ENCODE measurements around the gene ZNF426. TPM values are rescaled to one million over a fixed set of nuclear protein-coding genes. Genes with fewer than 3 reads are reported as not detected.

Gene ZNF426
- total RNA-seq, 1 experiment from 2014 or later = 16.1 TPM

DNA sequence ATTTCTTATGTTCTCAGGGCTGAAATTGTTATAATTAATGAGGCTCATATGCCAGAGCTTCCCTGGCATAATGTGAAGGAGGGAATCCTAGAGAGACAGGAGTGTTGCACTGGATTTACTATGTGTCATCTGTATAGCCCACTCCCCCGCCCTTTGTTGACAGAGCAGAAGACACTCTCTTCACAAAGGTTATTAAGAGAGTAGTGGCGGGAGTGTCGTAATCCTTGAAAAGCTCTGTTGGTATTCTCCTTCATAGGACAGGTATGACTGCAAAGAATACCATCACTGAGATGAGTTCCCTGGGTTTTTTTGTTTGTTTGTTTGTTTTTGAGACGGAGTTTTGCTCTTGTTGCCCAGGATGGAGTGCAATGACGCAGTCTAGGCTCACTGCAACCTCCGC is 31.8 kb upstream of the ZNF426 start:
- no peaks in the 10 kb centered on the region for H3K4me1 ChIP-seq (replicated peaks; ENCODE audit: insufficient read depth)
- POLR2A ChIA-PET (ENCODE audit: unreplicated experiment) = no interaction called here
- peaks cover 98% of the 10 kb centered on the region for H3K9me3 ChIP-seq (ENCODE audit: insufficient read depth, low read depth)

DNA sequence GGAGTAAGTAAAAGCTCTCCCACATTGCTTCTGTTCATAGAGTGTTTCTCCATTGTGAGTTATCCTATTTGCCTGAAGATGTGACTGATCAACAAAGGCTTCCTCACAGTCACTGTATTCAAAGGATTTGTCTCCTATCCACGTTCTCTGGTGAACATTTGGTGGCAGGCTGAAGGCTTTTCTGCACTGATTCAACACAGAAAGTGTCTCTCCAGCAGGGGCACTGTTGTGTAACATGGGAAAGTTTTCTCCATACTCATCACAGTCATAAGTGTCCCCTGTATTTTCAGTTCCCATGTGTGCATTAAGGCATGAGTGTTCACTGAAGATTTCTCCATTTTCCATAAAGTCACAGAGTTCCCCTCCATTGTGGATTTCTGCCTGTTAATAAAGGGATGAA is 28.3 kb upstream of the ZNF426 start:
- DNase-seq = no peak
- POLR2A ChIA-PET (ENCODE audit: unreplicated experiment) = interaction anchor here (0.5 kb wide), 1 partner anchor 11 kb away, joined by 4 read pairs; no protein-coding TSS in a partner anchor
- Histone ChIP-seq H4K20me1 (ENCODE audit: insufficient read depth) (no peaks in the 10 kb centered on the region), H3K4me2 (no peak overlapping the region), H3K4me3 (peak overlapping the region; percentile 32; the same call in 1 of the 2 replicates), H3K79me2 (ENCODE audit: low read depth) (peaks cover 66% of the 10 kb centered on the region), H3F3A (ENCODE audit: insufficient read depth, low read depth) (peaks cover 68% of the 10 kb centered on the region), H3K27me3 (ENCODE audit: insufficient read depth, low read depth) (no peaks in the 10 kb centered on the region), H3K9me3 (ENCODE audit: insufficient read depth, low read depth) (peaks cover 98% of the 10 kb centered on the region), H3K27ac (no peak overlapping the region), H2AFZ (no peak overlapping the region), H3K4me1 (replicated peaks; ENCODE audit: insufficient read depth) (no peaks in the 10 kb centered on the region), H3K36me3 (ENCODE audit: low read depth) (peaks cover 99% of the 10 kb centered on the region), H3K9me2 (ENCODE audit: insufficient read depth) (no peaks in the 10 kb centered on the region)
- BruUV-seq (replicated peaks) = no TSS peak
- TF ChIP-seq EZH2 (IDR thresholded peaks at IDR 0.05; ENCODE audit: low read depth) = no peak
- TF ChIP-seq, protein P1, sequence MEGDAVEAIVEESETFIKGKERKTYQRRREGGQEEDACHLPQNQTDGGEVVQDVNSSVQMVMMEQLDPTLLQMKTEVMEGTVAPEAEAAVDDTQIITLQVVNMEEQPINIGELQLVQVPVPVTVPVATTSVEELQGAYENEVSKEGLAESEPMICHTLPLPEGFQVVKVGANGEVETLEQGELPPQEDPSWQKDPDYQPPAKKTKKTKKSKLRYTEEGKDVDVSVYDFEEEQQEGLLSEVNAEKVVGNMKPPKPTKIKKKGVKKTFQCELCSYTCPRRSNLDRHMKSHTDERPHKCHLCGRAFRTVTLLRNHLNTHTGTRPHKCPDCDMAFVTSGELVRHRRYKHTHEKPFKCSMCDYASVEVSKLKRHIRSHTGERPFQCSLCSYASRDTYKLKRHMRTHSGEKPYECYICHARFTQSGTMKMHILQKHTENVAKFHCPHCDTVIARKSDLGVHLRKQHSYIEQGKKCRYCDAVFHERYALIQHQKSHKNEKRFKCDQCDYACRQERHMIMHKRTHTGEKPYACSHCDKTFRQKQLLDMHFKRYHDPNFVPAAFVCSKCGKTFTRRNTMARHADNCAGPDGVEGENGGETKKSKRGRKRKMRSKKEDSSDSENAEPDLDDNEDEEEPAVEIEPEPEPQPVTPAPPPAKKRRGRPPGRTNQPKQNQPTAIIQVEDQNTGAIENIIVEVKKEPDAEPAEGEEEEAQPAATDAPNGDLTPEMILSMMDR (conservative IDR thresholded peaks at IDR 0.05) = no peak
- intact Hi-C loops (cut with micrococcal nuclease; ENCODE audit: unreplicated experiment) = no loop called here
- CTCF ChIA-PET = no interaction called here

More for the DNA sequence above, 31.8 kb upstream of the ZNF426 start:
- H3K9me2 ChIP-seq (ENCODE audit: insufficient read depth) = no peaks in the 10 kb centered on the region
- H3K27me3 ChIP-seq (ENCODE audit: insufficient read depth, low read depth) = no peaks in the 10 kb centered on the region
- H3K36me3 ChIP-seq (ENCODE audit: low read depth) = peaks cover 96% of the 10 kb centered on the region
- no TSS peak for BruUV-seq (replicated peaks)
- TF ChIP-seq EZH2 (IDR thresholded peaks at IDR 0.05; ENCODE audit: low read depth) = no peak
- TF ChIP-seq, protein P1 (conservative IDR thresholded peaks at IDR 0.05) = no peak
- CTCF ChIA-PET = interaction anchor here (0.7 kb wide), 1 partner anchor 265 kb away, joined by 3 read pairs; no protein-coding TSS in a partner anchor
- no peak overlapping the region for H3K4me2 ChIP-seq
- no peak overlapping the region for H3K4me3 ChIP-seq
- H3K27ac ChIP-seq = no peak overlapping the region
- no peak for DNase-seq
- peaks cover 84% of the 10 kb centered on the region for H3K79me2 ChIP-seq (ENCODE audit: low read depth)
- no peak overlapping the region for H2AFZ ChIP-seq
- peaks cover 57% of the 10 kb centered on the region for H3F3A ChIP-seq (ENCODE audit: insufficient read depth, low read depth)
- no peaks in the 10 kb centered on the region for H4K20me1 ChIP-seq (ENCODE audit: insufficient read depth)
- intact Hi-C loops (cut with micrococcal nuclease; ENCODE audit: unreplicated experiment) = no loop called here

DNA sequence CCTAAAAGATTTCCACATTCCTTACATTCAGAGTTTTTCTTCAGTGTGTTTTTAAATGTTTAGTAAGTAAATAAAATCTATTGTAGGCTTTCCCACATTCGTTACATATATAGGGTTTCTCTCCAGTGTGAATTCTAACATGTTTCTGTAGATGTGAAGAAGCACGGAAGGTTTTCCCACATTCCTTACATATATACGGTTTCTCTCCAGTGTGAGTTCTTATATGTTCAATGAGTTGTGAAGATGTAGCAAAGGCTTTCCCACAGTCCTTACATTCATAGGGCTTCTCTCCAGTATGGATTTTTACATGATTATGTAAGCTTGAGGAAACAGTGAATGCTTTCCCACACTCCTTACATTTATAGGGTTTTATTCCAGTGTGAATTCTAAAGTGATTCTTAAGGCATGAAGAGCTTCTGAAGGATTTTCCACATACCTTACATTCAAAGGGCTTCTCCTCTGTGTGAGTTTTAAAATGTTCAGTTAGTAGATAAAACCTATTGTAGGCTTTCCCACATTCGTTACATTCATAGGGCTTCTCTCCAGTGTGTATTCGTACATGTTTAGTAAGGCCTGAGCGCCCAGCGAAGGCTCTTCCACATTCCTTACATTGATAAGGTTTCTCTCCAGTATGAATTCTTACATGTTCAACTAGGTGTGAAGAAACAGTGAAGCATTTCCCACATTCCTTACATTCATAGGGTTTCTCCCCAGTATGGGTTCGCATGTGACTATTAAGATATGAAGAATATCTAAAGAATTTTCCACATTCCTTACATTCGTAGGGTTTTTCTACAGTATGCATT is 27.7 kb upstream of the ZNF426 start:
- H3K9me3 ChIP-seq (ENCODE audit: insufficient read depth, low read depth) = peaks cover 98% of the 10 kb centered on the region
- no peaks in the 10 kb centered on the region for H3K9me2 ChIP-seq (ENCODE audit: insufficient read depth)
- no peak overlapping the region for H3K4me2 ChIP-seq
- peaks cover 69% of the 10 kb centered on the region for H3F3A ChIP-seq (ENCODE audit: insufficient read depth, low read depth)
- peaks cover 99% of the 10 kb centered on the region for H3K36me3 ChIP-seq (ENCODE audit: low read depth)
- CTCF ChIA-PET = no interaction called here
- no peak overlapping the region for H2AFZ ChIP-seq
- no peaks in the 10 kb centered on the region for H3K27me3 ChIP-seq (ENCODE audit: insufficient read depth, low read depth)
- TF ChIP-seq EZH2 (IDR thresholded peaks at IDR 0.05; ENCODE audit: low read depth) = no peak
- TF ChIP-seq, protein P1 (conservative IDR thresholded peaks at IDR 0.05) = no peak
- no peaks in the 10 kb centered on the region for H4K20me1 ChIP-seq (ENCODE audit: insufficient read depth)
- POLR2A ChIA-PET (ENCODE audit: unreplicated experiment) = interaction anchor here (0.5 kb wide), 1 partner anchor 11 kb away, joined by 4 read pairs; no protein-coding TSS in a partner anchor
- H3K27ac ChIP-seq = no peak overlapping the region
- intact Hi-C loops (cut with micrococcal nuclease; ENCODE audit: unreplicated experiment) = no loop called here
- H3K4me3 ChIP-seq = peak overlapping the region; percentile 38
- no peaks in the 10 kb centered on the region for H3K4me1 ChIP-seq (replicated peaks; ENCODE audit: insufficient read depth)
- DNase-seq = peak in 1 of 2 experiments; percentile 56
- H3K79me2 ChIP-seq (ENCODE audit: low read depth) = peaks cover 59% of the 10 kb centered on the region
- BruUV-seq (replicated peaks) = no TSS peak
